GM19351 (cell line): Measurements from ENCODE around the gene HAPLN2.
A peak's percentile ranks its signal among the peaks of the same experiment; 100 is the strongest.

Experiments used
- ATAC-seq: cut with Tn5 transposase; IDR thresholded peaks from one replicate; pipeline ENCODE4 v1.9.1; 2021; ENCODE audit warnings: mild to moderate bottlenecking, moderate library complexity; ENCODE audit not compliant: unreplicated experiment

HAPLN2 gene

DNA sequence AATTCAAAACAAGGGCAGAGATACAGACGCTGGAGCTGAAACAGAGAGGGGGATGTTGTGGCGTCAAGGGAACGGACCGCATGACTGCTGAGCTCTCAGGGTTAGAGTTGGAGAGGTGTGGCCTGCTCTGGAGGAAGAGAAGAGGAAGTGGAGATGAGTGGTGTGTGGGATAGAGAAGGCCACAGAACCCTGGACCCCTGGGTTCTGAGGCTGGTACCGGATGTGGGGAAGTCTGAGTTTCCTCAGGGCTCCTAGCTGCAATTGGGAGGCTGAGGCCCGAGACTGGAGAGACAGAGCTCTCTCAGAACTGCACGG lies 24.5 kb downstream of the HAPLN2 start:
- ATAC-seq = peak; percentile 69

DNA sequence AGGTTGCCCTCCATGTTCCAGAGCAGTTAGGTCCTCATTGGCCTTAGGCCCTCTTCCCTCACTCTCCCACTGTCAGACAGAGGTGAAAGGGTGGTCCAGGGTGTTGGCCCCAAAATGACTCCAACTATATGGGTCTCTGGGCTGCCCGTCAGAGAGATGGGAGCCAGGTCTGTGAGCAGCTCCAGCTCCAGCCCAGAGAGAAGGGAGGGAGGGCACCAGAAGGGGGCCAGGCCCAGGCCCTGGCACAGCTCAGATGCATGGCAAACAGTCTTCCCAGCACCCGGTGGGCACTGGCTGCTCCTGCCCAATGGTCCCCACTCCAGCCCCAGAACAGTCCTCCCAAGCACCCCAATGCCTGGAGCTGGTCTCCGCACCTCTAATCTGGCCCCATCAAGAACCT lies 24.9 kb downstream of the HAPLN2 start:
- no peak for ATAC-seq

- no peak for ATAC-seq
These were observed 25.4 kb downstream of the HAPLN2 start for GRCh38 chr1:156644640-156645039.

DNA sequence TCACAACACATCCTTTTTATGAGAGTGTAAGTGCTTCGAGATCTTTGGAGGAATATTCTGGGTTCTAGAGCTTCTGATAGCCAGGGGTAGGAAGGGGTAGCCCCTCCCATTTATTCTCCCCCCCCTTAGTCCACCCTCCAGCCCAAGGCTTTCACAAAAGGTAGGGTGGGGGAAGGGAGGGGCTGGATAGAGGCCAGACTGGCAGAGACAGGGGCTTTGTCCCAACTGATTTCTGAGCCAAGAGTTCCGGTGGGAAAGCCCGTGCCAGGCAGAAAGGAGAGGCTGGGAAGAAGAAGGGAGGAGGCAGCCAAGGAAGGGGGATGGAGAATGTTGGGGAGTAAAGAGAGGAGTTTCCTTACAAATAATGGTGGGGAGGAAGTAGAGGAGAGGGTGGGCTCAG lies 25.8 kb downstream of the HAPLN2 start:
- ATAC-seq = no peak

GRCh38 chr1:156645666-156646065 lies 26.5 kb downstream of the HAPLN2 start:
- ATAC-seq = no peak

DNA sequence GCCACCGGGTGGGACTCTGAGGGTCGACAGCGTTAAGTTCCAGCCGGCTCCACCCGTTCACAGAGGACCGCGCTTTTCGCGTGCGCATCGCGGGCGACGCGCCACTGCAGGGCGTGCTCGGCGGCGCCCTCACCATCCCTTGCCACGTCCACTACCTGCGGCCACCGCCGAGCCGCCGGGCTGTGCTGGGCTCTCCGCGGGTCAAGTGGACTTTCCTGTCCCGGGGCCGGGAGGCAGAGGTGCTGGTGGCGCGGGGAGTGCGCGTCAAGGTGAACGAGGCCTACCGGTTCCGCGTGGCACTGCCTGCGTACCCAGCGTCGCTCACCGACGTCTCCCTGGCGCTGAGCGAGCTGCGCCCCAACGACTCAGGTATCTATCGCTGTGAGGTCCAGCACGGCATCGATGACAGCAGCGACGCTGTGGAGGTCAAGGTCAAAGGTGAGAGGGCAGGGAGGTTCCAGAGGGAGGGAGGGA lies 27.6 kb downstream of the HAPLN2 start:
- ATAC-seq = no peak

GRCh38 chr1:156647351-156647750 lies 28.1 kb downstream of the HAPLN2 start:
- no peak for ATAC-seq

GRCh38 chr1:156648496-156648895 lies 29.3 kb downstream of the HAPLN2 start:
- no peak for ATAC-seq

DNA sequence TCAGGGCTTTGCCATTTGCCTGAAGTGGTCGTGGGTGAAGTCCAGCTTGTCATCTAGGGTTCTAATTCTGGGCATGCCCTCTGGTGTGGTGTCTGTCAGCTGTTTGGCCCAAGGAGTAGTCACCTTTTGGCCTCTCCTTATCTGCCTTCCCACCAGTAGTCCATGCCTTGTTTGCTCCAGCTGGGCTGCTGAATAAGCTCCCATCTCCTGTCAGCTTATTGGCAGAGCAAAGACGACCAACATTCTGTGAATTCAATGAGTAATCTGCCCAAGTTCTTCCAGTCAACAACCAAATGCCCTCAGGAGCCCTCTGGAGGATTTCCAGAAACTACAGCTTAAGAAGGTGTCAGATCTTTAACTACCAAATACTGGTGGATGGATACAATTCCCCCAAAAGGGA lies 29.7 kb downstream of the HAPLN2 start:
- no peak for ATAC-seq

- no peak for ATAC-seq
These were observed 33.1 kb downstream of the HAPLN2 start for GRCh38 chr1:156652131-156652991.

DNA sequence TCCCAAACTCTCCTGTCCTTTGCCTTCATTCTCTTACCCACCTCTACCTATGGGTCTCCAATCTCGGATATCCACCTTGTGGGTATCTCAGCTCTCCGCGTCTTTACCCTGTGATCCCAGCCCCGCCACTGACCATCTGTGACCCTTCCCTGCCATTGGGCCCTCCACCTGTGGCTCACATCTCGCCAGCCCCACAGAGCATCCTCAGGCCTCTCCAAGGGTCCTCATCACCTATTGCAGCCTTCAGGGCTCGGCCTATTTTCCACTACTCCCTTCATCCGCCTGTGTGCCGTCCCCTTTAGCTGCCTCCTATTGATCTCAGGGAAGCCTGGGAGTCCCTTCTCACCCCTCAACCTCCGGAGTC lies 33.8 kb downstream of the HAPLN2 start:
- no peak for ATAC-seq

DNA sequence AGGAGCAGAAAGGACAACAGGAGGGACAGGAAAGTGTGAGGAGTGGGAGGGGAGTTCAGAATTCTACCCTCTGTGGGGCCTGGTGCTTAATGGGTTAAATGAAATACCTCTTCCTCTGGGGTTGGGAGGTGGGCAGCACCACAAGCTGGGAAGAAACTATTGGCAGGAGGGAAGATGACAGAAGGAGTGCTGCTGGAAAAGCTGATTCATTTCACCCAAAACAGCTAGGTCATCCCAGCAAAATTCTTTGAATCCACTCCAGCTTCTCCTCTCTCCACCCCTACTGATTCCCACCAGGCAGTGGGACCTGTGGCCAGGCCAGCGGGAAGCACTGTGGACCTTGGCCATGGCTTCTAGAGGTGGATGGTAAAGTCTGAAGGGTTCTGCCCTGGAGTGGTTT lies 35.5 kb downstream of the HAPLN2 start:
- no peak for ATAC-seq

GRCh38 chr1:156655151-156655903 lies 36.1 kb downstream of the HAPLN2 start:
- ATAC-seq = no peak

- ATAC-seq = no peak
These were observed 36.8 kb downstream of the HAPLN2 start for GRCh38 chr1:156655904-156656516.

DNA sequence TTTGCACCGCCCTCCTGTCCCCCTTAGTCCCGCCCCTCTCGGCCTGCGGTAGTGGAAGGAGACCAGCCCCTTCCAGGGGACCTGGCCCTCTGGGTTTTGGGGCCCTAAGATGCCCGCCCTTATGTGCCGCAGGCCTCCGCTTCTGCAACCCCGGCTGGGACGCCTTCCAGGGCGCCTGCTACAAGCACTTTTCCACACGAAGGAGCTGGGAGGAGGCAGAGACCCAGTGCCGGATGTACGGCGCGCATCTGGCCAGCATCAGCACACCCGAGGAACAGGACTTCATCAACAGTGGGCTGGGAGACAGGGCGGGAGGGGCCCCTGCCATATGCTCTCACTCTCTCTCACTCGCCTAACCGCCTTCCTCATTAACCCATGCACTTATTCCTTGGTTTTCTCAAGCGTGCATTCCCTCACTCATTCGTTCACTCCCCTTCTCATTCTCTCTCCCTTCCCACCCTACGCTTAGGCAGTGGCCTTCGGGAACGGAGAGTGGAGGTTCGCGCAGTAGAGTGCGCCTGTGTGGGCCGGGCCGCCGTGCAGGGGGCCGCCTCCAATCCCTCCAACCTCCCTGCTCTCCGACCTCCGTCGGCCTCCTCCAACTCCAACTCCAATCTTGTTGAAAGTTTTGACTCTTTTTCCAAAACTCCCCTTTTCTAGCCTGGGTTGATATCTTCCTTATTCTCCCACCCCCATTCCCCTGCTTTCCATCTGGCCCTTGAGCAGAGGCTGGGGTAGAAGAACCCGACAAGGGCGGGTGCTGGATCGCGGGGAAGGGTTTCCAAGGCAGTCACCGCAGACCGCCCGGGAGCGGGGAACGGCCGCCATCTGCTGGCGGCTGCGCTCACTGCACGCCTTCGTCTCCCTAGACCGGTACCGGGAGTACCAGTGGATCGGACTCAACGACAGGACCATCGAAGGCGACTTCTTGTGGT lies 37.9 kb downstream of the HAPLN2 start:
- no peak for ATAC-seq

- no peak for ATAC-seq
These were observed 38.6 kb downstream of the HAPLN2 start for GRCh38 chr1:156657741-156658319.

DNA sequence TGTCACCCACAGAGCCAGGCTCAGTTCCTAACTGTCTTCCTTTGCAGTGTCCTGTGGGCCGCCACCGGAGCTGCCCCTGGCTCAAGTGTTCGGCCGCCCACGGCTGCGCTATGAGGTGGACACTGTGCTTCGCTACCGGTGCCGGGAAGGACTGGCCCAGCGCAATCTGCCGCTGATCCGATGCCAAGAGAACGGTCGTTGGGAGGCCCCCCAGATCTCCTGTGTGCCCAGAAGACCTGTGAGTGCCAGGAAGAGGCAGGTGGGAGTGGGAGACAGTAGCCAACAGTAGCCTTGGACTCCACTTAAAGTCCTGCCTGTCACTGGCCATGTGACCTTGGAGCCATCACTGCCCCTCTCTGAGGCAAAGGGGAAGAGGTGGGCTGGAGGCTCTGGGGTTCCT lies 39.3 kb downstream of the HAPLN2 start:
- no peak for ATAC-seq

- ATAC-seq = no peak
These were observed 39.8 kb downstream of the HAPLN2 start for GRCh38 chr1:156658945-156659574.

DNA sequence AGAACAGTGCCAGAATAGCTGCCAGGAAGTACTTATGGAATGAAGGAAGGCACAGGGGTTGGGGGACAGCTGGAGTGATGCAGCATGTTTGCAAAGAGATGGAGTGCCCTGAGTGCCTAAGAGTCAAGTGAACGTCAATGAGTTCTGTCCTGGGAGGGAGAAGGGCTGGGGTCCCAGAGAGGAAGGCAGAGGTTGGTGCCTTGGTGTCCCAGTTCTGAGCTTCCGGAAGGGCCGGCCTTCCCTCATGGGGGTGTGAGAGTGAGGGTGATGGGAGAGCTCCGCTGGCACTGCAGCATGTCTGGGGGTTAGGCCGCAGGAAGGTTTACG lies 40.4 kb downstream of the HAPLN2 start:
- no peak for ATAC-seq
